Left renal cortex interstitium (tissue), 4 donors: ENCODE data around the gene LMAN2. TPM values are rescaled to one million over a fixed set of nuclear protein-coding genes. Genes with fewer than 3 reads are reported as not detected.

Experiments used
- DNase-seq, 4 donors: peaks; one replicate each; pipeline ENCODE4 v3.0.0-alpha.2; 2013; ENCODE audit warnings: low read depth in 4 of 4, low spot score in 2 of 4, missing footprints in 1 of 4
- polyA plus RNA-seq, 4 donors: library from polyadenylated mRNA; unstranded; fragments of 120-200 nt; gene quantifications; one replicate each; pipeline ENCODE4 v1.2.1, GENCODE V29; 2013; ENCODE audit not compliant: insufficient read length in 4 of 4

Gene LMAN2
- polyA plus RNA-seq, 4 donors, result 123 to 145 (median 134) TPM

- no peak for DNase-seq
These were observed 20.3 kb downstream of the LMAN2 start for GRCh38 chr5:177330991-177331842.

GRCh38 chr5:177329883-177330282 is 21.6 kb downstream of the LMAN2 start:
- no peak for DNase-seq

- no peak for DNase-seq
These were observed 22.8 kb downstream of the LMAN2 start for GRCh38 chr5:177328545-177329231.

GRCh38 chr5:177327539-177328522 is 23.6 kb downstream of the LMAN2 start:
- no peak for DNase-seq

GRCh38 chr5:177325868-177326381 is 25.5 kb downstream of the LMAN2 start:
- DNase-seq, result no peak

- no peak for DNase-seq
These were observed 30.6 kb downstream of the LMAN2 start for GRCh38 chr5:177320879-177321278.

GRCh38 chr5:177319913-177320588 is 31.4 kb downstream of the LMAN2 start:
- DNase-seq, result no peak

- peak in 1 of 4 donors; percentile 65 for DNase-seq
These were observed 33.5 kb downstream of the LMAN2 start for GRCh38 chr5:177317959-177318377.

GRCh38 chr5:177316005-177316404 is 35.5 kb downstream of the LMAN2 start:
- no peak for DNase-seq

GRCh38 chr5:177315411-177315810 is 36.1 kb downstream of the LMAN2 start:
- no peak for DNase-seq

GRCh38 chr5:177314376-177315342 is 36.8 kb downstream of the LMAN2 start:
- no peak for DNase-seq

- no peak for DNase-seq
These were observed 37.8 kb downstream of the LMAN2 start for GRCh38 chr5:177313561-177314259.

GRCh38 chr5:177312649-177313181 is 38.8 kb downstream of the LMAN2 start:
- no peak for DNase-seq

GRCh38 chr5:177311723-177312648 is 39.5 kb downstream of the LMAN2 start, which contains the start of gene MXD3:
Gene MXD3, minus strand, starts transcription at chr5:177311898. Its CDS starts 68 bp downstream, at chr5:177311830.
- peak; percentile 71 to 92 (median 82) for DNase-seq

GRCh38 chr5:177311392-177311722 is 40.1 kb downstream of the LMAN2 start:
- DNase-seq, result no peak

GRCh38 chr5:177310757-177311391 is 40.6 kb downstream of the LMAN2 start:
- DNase-seq, result no peak
